ENCODE data around the gene PCF11. TPM values are rescaled to one million over a fixed set of nuclear protein-coding genes. Genes with fewer than 3 reads are reported as not detected.

PCF11 gene
- total RNA-seq, 4 donors from 2014 or later, result 32.2 to 91.7 (median 60.6) TPM

DNA sequence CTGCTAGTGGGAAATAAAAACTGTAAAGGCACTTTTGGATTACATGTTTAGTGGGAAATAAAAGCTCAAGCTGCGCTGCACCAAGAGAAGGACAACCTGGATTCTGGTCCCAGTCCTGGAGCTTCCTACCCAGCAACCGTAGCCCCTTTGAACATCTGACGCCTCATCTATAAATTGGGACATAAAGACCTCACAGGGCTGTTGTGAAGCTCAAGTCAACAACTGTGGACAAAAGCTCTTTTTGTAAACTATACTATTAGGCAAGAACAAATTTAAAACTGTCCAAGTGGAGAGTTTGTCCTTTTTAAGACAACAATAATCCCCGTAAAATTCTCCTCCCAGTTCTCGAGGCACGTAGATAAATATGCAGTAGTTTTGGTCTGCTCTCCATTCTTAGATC lies 17.6 kb upstream of the PCF11 start:
- TF ChIP-seq CTCF (IDR thresholded peaks at IDR 0.05) (no peak), EP300 (IDR thresholded peaks at IDR 0.05) (no peak), POLR2AphosphoS5 (IDR thresholded peaks at IDR 0.05) (no peak), POLR2A (IDR thresholded peaks at IDR 0.05) (no peak)
- Histone ChIP-seq H3K9me3 (no peaks in the 10 kb centered on the region), H3K4me3 (no peak overlapping the region), H3K4me1 (no peaks in the 10 kb centered on the region), H3K27ac (no peak overlapping the region), H3K27me3 (no peaks in the 10 kb centered on the region), H3K36me3 (no peaks in the 10 kb centered on the region)
- 82 to 89% methylated on average over 6 of the region's 6 CpGs for WGBS, 2 donors (ENCODE audit: low coverage in 1 of 2)
- ATAC-seq, result no peak

GRCh38 chr11:83140691-83141455 lies 16.1 kb upstream of the PCF11 start:
- WGBS, 2 donors (ENCODE audit: low coverage in 1 of 2), result 85 to 89% methylated on average over 2 to 7 of the region's 11 CpGs
- H3K4me3 ChIP-seq, result no peak overlapping the region
- no peaks in the 10 kb centered on the region for H3K27me3 ChIP-seq
- H3K4me1 ChIP-seq, result no peaks in the 10 kb centered on the region
- no peak overlapping the region for H3K27ac ChIP-seq
- ATAC-seq, result no peak
- TF ChIP-seq POLR2AphosphoS5 (IDR thresholded peaks at IDR 0.05) (no peak), EP300 (IDR thresholded peaks at IDR 0.05) (no peak), CTCF (IDR thresholded peaks at IDR 0.05) (no peak), POLR2A (IDR thresholded peaks at IDR 0.05) (no peak)
- no peaks in the 10 kb centered on the region for H3K9me3 ChIP-seq
- H3K36me3 ChIP-seq, result no peaks in the 10 kb centered on the region

DNA sequence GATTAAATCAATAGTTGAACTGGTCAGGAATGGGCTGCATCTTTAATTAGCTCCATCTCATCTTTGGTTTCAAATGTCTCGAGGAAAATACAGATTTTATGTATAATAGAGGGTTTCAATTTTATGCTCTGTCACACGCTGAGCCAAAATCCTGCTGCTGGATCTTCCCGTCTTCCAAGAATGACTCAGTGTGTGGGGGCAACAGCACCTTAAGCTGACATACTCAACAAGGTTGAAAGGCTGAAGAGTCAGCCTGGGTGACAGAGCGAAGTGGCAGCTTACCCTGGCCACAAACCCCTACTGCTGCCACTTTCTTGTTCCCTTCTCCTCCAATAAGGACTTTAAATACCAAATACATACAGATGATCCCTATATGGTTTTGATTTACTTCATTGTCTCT lies 9.0 kb upstream of the PCF11 start:
- ATAC-seq, result no peak
- no peaks in the 10 kb centered on the region for H3K4me1 ChIP-seq
- H3K9me3 ChIP-seq, result no peaks in the 10 kb centered on the region
- no peaks in the 10 kb centered on the region for H3K36me3 ChIP-seq
- no peak for TF ChIP-seq POLR2A (IDR thresholded peaks at IDR 0.05)
- TF ChIP-seq EP300 (IDR thresholded peaks at IDR 0.05), result no peak
- TF ChIP-seq CTCF (IDR thresholded peaks at IDR 0.05), result no peak
- no peak for TF ChIP-seq POLR2AphosphoS5 (IDR thresholded peaks at IDR 0.05)
- H3K27ac ChIP-seq, result no peak overlapping the region
- no peak overlapping the region for H3K4me3 ChIP-seq
- 79 to 82% methylated on average over 4 of the region's 4 CpGs for WGBS, 2 donors (ENCODE audit: low coverage in 1 of 2)
- H3K27me3 ChIP-seq, result no peaks in the 10 kb centered on the region

GRCh38 chr11:83150450-83150849 lies 6.5 kb upstream of the PCF11 start:
- 85 to 86% methylated on average over 2 of the region's 2 CpGs for WGBS, 2 donors (ENCODE audit: low coverage in 1 of 2)
- TF ChIP-seq POLR2A (IDR thresholded peaks at IDR 0.05), result no peak
- no peak for TF ChIP-seq EP300 (IDR thresholded peaks at IDR 0.05)
- TF ChIP-seq CTCF (IDR thresholded peaks at IDR 0.05), result no peak
- no peaks in the 10 kb centered on the region for H3K27me3 ChIP-seq
- ATAC-seq, result no peak
- no peak overlapping the region for H3K4me3 ChIP-seq
- peaks cover 0 to 1% (median 0%) of the 10 kb centered on the region in 3 donors for H3K4me1 ChIP-seq
- H3K36me3 ChIP-seq, result no peaks in the 10 kb centered on the region
- H3K27ac ChIP-seq, result no peak overlapping the region
- no peaks in the 10 kb centered on the region for H3K9me3 ChIP-seq

- Histone ChIP-seq H3K9me3 (no peaks in the 10 kb centered on the region), H3K4me3 (no peak overlapping the region), H3K4me1 (peaks cover 0 to 7% (median 0%) of the 10 kb centered on the region in 3 donors), H3K27me3 (no peaks in the 10 kb centered on the region), H3K27ac (no peak overlapping the region), H3K36me3 (no peaks in the 10 kb centered on the region)
- 86 to 87% methylated on average over 3 to 10 of the region's 10 CpGs for WGBS, 2 donors (ENCODE audit: low coverage in 1 of 2)
- no peak for ATAC-seq
- no peak for TF ChIP-seq POLR2A (IDR thresholded peaks at IDR 0.05)
- no peak for TF ChIP-seq CTCF (IDR thresholded peaks at IDR 0.05)
- no peak for TF ChIP-seq POLR2AphosphoS5 (IDR thresholded peaks at IDR 0.05)
- TF ChIP-seq EP300 (IDR thresholded peaks at IDR 0.05), result no peak
These were observed 5.5 kb upstream of the PCF11 start for GRCh38 chr11:83151274-83151977.
